Dendritic cell treated with granulocyte-macrophage colony-stimulating factor and Interleukin-4, amounts not matched to agents 40 ng/mL and 50 ng/mL, for 4 days (primary cell): Measurements from ENCODE around the gene EMID1.

Experiments used
- H3K27ac Mint-ChIP-seq: one replicate; pipeline ENCODE4 v1.8.0; 2022; ENCODE audit warnings: mild to moderate bottlenecking, mixed read lengths
- H3K27me3 Mint-ChIP-seq: one replicate; pipeline ENCODE4 v1.8.0; 2022; ENCODE audit warnings: mild to moderate bottlenecking, mixed read lengths
- H3K36me3 Mint-ChIP-seq: one replicate; pipeline ENCODE4 v1.8.0; 2022; ENCODE audit warnings: low read depth, mixed read lengths
- H3K4me1 Mint-ChIP-seq: one replicate; pipeline ENCODE4 v1.8.0; 2022; ENCODE audit warnings: low read depth, mixed read lengths
- H3K4me3 Mint-ChIP-seq: one replicate; pipeline ENCODE4 v1.8.0; 2022; ENCODE audit warnings: mild to moderate bottlenecking, moderate library complexity, mixed read lengths
- H3K9me3 Mint-ChIP-seq: one replicate; pipeline ENCODE4 v1.8.0; 2022; ENCODE audit warnings: mixed read lengths
- intact Hi-C: fragments of 100-400 bp; cut with micrococcal nuclease; formaldehyde crosslinking; loops from one replicate; pipeline ENCODE4 v1.15.0; 2022

EMID1 gene

DNA sequence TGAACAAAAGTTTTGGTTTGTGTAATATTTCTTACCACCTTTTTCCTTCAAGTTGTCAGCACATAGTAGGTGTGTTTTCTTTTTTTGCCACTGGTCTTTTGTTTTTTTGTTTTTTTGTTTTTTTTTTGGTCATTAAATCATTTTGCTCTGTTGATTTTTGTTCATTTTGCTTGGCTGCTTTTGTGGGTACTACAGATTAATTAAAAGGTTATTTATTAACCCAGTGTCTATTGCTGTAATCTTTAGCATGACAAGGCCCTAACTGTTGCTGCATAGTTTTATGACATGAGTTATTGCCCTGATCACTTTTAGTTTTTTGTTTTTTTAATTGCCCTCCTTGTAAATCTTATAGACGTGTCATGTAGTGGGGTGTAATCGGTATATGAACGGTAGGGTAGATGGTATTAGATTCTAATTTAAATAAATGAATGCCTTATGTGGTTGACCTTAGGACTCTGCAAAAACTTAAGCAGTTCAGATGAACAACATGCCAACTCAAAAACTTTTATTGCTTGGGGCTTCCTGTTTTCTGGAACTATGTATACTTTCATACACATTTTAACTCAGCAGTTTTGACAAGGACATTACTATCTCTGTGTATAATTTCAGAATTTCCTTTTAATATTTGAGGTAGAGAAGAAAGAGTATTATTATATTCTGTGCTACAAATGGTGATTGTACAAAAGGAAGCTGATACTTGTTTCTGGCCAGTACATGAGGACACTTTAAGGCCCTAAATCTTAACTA is 70.3 kb downstream of the EMID1 start:
- Mint-ChIP-seq H3K27ac (peak overlapping the region; percentile 15), H3K27me3 (no peaks in the 10 kb centered on the region), H3K4me3 (no peak overlapping the region), H3K36me3 (peaks cover 100% of the 10 kb centered on the region), H3K4me1 (peaks cover 49% of the 10 kb centered on the region), H3K9me3 (no peaks in the 10 kb centered on the region)
- intact Hi-C loops, result no loop called here

DNA sequence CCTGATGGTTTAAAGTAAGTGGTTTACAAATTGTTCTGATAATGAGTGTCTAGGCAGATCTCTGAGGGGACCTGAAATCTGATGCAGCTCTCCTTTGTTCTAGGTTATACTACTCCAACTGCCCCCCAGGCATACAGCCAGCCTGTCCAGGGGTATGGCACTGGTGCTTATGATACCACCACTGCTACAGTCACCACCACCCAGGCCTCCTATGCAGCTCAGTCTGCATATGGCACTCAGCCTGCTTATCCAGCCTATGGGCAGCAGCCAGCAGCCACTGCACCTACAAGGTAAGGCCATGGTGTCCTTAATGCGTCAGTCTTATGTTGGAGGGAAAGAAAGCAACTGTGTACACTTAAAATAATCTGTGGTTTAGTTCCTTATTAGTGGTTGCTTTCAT is 72.2 kb downstream of the EMID1 start:
- H3K4me1 Mint-ChIP-seq, result peaks cover 38% of the 10 kb centered on the region
- H3K27ac Mint-ChIP-seq, result no peak overlapping the region
- H3K27me3 Mint-ChIP-seq, result no peaks in the 10 kb centered on the region
- no peak overlapping the region for H3K4me3 Mint-ChIP-seq
- intact Hi-C loops, result no loop called here
- H3K36me3 Mint-ChIP-seq, result peaks cover 100% of the 10 kb centered on the region
- H3K9me3 Mint-ChIP-seq, result no peaks in the 10 kb centered on the region

DNA sequence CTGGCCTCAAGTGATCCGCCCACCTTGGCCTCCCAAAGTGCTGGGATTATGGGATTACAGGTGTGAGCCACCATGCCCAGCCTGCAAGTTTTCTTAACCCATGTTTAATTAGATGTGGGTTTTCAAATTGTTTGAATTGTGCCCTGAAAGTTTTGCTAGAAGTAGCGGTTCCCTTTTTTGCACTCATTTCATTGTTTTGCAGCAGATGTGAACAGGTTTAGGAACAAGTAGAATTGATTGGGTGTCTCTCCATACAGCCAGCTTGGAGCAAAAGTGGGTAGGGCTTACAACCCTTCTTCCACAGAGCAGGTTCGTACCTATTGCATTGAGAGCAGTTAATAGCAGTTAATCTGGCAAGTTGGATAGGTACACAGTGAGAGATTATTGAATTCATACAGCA is 78.5 kb downstream of the EMID1 start:
- intact Hi-C loops, result no loop called here
- Mint-ChIP-seq H3K27ac (no peak overlapping the region), H3K36me3 (peaks cover 100% of the 10 kb centered on the region), H3K9me3 (no peaks in the 10 kb centered on the region), H3K4me1 (peaks cover 10% of the 10 kb centered on the region), H3K27me3 (no peaks in the 10 kb centered on the region), H3K4me3 (no peak overlapping the region)

DNA sequence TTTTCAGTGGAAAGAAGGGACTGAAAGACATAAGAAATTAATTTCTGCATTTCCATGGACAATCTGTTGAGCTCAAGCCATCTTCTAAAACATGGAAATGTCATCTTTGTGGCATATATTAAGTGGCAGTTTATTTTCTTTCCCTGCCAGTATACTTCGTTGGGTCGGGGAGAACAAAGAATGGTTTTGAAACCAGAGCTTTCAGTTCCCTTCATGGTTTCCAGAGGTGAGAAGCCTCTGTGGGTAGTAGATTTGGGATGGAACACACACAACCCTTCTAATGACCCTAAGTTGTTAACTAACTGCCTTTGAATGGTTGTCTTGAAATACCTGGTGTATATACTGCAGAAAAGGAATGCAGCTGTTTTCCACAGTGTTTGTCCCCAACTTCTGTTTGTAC is 83.1 kb downstream of the EMID1 start:
- Mint-ChIP-seq H3K36me3 (peaks cover 100% of the 10 kb centered on the region), H3K9me3 (no peaks in the 10 kb centered on the region), H3K27ac (no peak overlapping the region), H3K4me1 (peaks cover 10% of the 10 kb centered on the region), H3K4me3 (no peak overlapping the region), H3K27me3 (no peaks in the 10 kb centered on the region)
- intact Hi-C loops, result no loop called here

DNA sequence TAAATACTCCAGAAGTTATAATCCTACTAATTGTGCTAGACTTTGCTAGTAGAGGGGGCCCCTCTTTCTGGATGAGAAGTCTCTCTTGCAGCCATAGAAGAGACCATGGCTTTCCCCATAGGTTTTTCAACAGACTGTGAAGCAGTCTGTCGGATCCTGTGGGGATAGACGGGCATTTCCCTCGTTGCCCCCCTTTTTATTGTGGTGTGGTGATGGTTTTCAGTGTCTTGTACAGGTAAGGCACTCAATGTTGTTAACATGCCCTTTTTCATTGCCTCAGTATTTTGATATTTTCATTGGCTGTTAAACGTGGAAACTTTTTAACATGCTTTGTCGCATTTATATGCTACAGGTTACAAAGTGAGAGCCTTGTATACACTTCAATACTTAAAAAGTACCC is 84.4 kb downstream of the EMID1 start:
- H3K4me1 Mint-ChIP-seq, result peaks cover 10% of the 10 kb centered on the region
- H3K36me3 Mint-ChIP-seq, result peaks cover 100% of the 10 kb centered on the region
- H3K27ac Mint-ChIP-seq, result no peak overlapping the region
- H3K27me3 Mint-ChIP-seq, result no peaks in the 10 kb centered on the region
- no peaks in the 10 kb centered on the region for H3K9me3 Mint-ChIP-seq
- intact Hi-C loops, result no loop called here
- no peak overlapping the region for H3K4me3 Mint-ChIP-seq

DNA sequence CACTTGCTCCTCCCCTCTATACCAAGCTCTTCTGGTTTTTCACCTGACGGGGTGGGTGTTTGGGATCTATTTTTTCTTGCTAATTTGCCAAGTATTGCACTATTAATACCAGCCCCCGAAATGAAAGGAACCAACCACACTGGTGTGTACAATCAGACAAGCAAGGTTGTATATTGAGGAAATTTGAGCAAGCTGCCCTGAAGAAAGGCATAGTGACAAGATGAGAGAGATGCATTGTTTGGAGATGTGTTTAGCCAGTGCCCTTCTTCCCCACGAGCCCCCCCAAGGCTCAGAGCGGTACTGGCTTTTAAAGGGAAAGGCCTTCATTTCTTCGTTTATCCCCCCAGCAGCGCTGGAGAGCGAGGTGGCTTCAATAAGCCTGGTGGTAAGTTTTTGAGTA is 85.5 kb downstream of the EMID1 start:
- H3K27ac Mint-ChIP-seq, result no peak overlapping the region
- intact Hi-C loops, result no loop called here
- peaks cover 10% of the 10 kb centered on the region for H3K4me1 Mint-ChIP-seq
- H3K9me3 Mint-ChIP-seq, result no peaks in the 10 kb centered on the region
- no peaks in the 10 kb centered on the region for H3K27me3 Mint-ChIP-seq
- no peak overlapping the region for H3K4me3 Mint-ChIP-seq
- peaks cover 100% of the 10 kb centered on the region for H3K36me3 Mint-ChIP-seq

DNA sequence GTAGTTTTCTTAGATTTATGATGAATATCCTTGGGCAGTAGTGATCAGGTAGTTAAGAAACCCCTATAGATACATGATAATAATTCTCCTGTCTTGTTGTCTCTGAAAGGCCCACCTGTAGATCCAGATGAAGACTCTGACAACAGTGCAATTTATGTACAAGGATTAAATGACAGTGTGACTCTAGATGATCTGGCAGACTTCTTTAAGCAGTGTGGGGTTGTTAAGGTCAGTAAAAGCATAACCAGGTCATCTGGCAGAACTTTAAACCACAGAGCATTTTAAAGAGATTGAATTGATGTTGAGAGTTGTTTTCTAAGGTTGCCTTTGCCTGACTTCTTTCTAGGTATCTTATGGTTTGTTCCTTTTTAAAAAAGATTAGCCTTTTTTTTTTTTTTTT is 86.7 kb downstream of the EMID1 start:
- intact Hi-C loops, result no loop called here
- Mint-ChIP-seq H3K4me1 (peaks cover 10% of the 10 kb centered on the region), H3K27me3 (no peaks in the 10 kb centered on the region), H3K9me3 (no peaks in the 10 kb centered on the region), H3K36me3 (peaks cover 100% of the 10 kb centered on the region), H3K27ac (no peak overlapping the region), H3K4me3 (no peak overlapping the region)

DNA sequence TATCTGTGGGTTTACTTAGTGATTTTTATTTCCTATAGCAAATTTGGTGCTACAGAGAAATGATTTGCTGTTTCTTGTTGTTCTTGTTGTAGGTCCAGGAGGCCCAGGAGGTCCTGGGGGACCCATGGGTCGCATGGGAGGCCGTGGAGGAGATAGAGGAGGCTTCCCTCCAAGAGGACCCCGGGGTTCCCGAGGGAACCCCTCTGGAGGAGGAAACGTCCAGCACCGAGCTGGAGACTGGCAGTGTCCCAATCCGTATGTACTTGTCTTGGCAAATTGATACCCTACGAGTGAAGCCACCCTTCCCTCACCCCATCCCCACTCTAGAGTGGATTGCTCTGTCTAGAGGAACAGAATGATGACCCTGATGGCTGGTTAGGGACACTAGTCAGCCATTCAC is 92.9 kb downstream of the EMID1 start:
- H3K27me3 Mint-ChIP-seq, result no peaks in the 10 kb centered on the region
- intact Hi-C loops, result no loop called here
- H3K4me1 Mint-ChIP-seq, result peaks cover 38% of the 10 kb centered on the region
- no peaks in the 10 kb centered on the region for H3K9me3 Mint-ChIP-seq
- H3K36me3 Mint-ChIP-seq, result peaks cover 79% of the 10 kb centered on the region
- H3K27ac Mint-ChIP-seq, result no peak overlapping the region
- no peak overlapping the region for H3K4me3 Mint-ChIP-seq

DNA sequence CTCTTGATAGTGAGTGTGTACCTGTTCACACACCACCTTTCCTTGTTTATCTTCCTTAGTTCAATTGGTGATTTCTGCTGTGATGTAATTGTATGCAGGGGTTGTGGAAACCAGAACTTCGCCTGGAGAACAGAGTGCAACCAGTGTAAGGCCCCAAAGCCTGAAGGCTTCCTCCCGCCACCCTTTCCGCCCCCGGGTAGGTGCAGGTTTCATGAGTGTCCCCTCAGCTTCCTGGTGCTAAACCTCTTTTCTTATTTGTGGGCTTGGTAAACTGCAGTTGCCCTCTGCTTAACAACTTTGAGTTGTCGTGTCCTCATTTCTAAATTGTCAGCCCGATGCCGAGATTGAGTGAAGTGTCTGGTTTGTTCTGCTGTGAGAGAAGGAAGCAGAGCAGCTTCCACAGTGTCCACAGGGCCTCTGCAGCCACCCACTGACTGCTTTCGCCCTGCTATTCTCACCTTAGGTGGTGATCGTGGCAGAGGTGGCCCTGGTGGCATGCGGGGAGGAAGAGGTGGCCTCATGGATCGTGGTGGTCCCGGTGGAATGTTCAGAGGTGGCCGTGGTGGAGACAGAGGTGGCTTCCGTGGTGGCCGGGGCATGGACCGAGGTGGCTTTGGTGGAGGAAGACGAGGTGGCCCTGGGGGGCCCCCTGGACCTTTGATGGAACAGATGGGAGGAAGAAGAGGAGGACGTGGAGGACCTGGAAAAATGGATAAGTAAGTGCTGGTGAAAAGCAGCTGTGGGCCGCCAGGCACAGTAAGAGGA is 93.6 kb downstream of the EMID1 start:
- Mint-ChIP-seq H3K36me3 (peaks cover 72% of the 10 kb centered on the region), H3K27me3 (no peaks in the 10 kb centered on the region), H3K9me3 (no peaks in the 10 kb centered on the region), H3K4me3 (no peak overlapping the region), H3K27ac (no peak overlapping the region), H3K4me1 (peaks cover 45% of the 10 kb centered on the region)
- intact Hi-C loops, result no loop called here

DNA sequence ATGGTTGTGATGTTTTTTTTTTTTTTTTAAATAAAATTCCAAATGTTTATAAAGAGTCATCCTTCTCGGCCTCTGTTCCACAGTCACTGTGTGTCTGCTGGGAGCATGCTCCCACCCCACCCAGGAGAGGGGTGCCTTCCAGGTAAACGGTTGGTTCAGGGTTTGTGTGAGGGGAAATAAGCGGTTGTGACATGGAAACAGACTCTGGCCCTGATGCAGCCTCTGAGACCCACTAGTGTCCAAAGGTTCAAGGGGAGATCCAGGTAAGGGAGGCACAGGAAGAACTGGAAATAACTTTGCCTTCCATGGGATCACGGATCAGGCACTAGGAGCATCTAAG is 94.7 kb downstream of the EMID1 start:
- intact Hi-C loops, result no loop called here
- Mint-ChIP-seq H3K27me3 (peaks cover 10% of the 10 kb centered on the region), H3K4me1 (peaks cover 56% of the 10 kb centered on the region), H3K36me3 (peaks cover 61% of the 10 kb centered on the region), H3K27ac (no peak overlapping the region), H3K9me3 (no peaks in the 10 kb centered on the region), H3K4me3 (no peak overlapping the region)

DNA sequence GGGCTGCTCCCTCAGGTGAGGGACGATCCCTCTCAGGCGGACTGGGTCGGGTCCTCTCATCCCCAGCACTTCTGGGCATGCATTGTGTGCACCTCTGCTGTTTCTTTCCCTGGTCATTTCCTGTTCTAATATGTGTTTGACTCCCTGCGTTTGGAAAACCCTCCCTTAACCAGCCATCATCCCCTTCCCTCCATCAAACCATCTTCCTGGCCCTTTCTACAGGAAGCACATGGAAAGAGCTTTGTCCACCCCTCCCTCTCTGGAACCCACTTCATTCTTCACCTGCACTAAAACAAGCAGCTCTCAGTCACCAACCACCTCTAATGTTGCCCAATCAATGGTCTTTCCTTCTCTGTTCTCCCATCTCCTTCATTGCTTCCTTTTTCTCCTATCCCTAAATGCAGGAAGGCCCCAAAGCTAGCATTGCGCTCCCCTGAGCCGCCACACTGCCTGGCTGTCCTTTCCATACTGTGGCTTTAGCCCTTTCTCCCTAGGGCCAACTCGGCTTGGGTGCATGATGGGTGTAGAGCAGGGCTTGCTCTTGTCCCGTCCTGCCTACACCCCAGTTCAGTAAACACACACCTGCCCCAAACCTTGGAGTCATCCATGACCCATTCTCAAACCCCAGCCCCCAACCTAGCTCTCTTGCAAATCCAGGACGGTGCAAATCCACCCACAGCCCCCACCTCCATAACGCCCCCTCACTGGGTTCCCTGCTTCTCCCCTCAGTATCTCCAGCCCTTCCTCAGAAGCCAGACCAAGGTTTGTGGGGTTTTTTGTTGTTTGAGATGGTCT is 95.3 kb downstream of the EMID1 start:
- Mint-ChIP-seq H3K27ac (peak overlapping the region; percentile 3), H3K4me3 (no peak overlapping the region), H3K4me1 (peaks cover 61% of the 10 kb centered on the region), H3K27me3 (peaks cover 12% of the 10 kb centered on the region), H3K36me3 (peaks cover 55% of the 10 kb centered on the region), H3K9me3 (no peaks in the 10 kb centered on the region)
- intact Hi-C loops, result no loop called here

DNA sequence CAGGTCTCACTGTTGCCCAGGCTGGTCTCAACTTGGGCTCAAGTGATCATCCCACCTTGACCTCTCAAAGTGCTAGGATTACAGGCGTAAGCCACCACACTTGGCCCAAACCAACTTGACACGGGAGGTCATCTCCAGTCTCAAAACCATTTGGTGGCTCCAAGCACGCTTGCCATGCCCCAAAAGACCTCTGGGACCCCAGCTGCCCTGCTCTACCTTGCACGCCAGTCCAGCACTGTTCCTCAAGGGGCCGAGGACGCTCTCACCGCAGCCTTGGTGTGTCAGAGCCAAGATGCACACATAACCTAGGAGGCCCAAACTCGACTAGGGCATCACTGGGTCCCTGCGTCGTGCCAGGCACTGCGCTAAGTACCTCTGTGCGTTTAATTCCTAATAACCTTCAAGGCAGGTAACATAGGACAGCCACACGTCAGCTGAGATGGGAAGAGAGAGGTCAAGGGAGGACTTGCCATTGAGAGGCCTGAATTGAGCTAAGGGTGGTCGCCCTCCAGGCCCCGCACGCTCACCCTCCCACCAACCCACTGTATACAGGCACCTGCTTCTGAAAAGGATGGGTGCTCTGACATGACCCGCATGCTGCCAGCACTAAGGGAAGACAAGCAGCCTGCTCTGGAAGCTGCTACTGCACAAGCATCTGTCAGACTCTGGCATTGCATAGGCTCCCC is 96.2 kb downstream of the EMID1 start:
- Mint-ChIP-seq H3K27me3 (peaks cover 12% of the 10 kb centered on the region), H3K27ac (peak overlapping the region; percentile 82), H3K4me1 (peaks cover 65% of the 10 kb centered on the region), H3K36me3 (peaks cover 51% of the 10 kb centered on the region), H3K4me3 (no peak overlapping the region), H3K9me3 (no peaks in the 10 kb centered on the region)
- intact Hi-C loops, result loop anchor here (2.0 kb wide), 1 partner anchor 33 kb away; the partner anchor contains the start of gene EWSR1

DNA sequence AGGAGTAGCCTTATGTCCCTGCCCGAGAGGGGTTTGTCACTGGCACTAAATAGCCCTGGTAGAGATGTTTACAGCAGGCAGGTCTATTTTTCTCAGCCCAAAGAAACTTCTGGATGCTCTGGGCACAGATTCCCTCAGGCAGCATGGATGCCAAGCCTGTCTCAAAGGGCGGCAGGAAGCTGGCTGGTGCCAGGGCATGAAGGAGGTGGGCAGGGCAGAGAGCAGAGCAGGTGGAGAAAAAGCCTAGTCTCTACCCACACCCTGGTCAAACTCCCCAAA is 96.6 kb downstream of the EMID1 start:
- Mint-ChIP-seq H3K9me3 (no peaks in the 10 kb centered on the region), H3K27me3 (peaks cover 12% of the 10 kb centered on the region), H3K27ac (peak overlapping the region; percentile 82), H3K4me1 (peaks cover 66% of the 10 kb centered on the region), H3K4me3 (no peak overlapping the region), H3K36me3 (peaks cover 48% of the 10 kb centered on the region)
- intact Hi-C loops, result loop anchor here (2.0 kb wide), 1 partner anchor 34 kb away; the partner anchor contains the start of gene EWSR1
